Fibroblast of lung (primary cell): ENCODE measurements around the gene TNK1. TPM values are rescaled to one million over a fixed set of nuclear protein-coding genes. Genes with fewer than 3 reads are reported as not detected.

Experiments
- polyA plus RNA-seq, 2 donors: library from polyadenylated mRNA; depleted of rRNA in 1 of 2; stranded (reverse) in 1 of 2; unstranded in 1 of 2; fragments of >200 nt; gene quantifications; 2 replicates each; pipeline ENCODE4 v1.2.1, GENCODE V29; 2011 to 2012; ENCODE audit warnings: missing spikeins in 1 of 2
- total RNA-seq: library from RNA; depleted of rRNA; stranded (reverse); fragments of >200 nt; gene quantifications from 2 replicates; pipeline ENCODE4 v1.2.1, GENCODE V29; 2014

Gene TNK1
- total and polyA plus RNA-seq, 2 donors (not counting 1 experiment from before 2014, with no cell fraction given) = 0.15 to 0.66 TPM

Other genes with a start within 250 kb of the TNK1 start
Only the 30 nearest of the 38 such genes appear.
- gene DLG4, start 161.3 kb upstream of the TNK1 start, total RNA-seq = 12.6 and 22.0 TPM in 2 replicates
- 11.3 and 14.2 TPM in 2 replicates for gene DLG4, start 161.3 kb upstream of the TNK1 start, polyA plus RNA-seq
- gene ACADVL, start 161.2 kb upstream of the TNK1 start, total RNA-seq = 185 and 313 TPM in 2 replicates
- gene ACADVL, start 161.2 kb upstream of the TNK1 start, polyA plus RNA-seq = 129 and 143 TPM in 2 replicates
- 91.8 and 95.8 TPM in 2 replicates for gene DVL2, start 146.6 kb upstream of the TNK1 start, total RNA-seq
- gene DVL2, start 146.6 kb upstream of the TNK1 start, polyA plus RNA-seq = 8.1 and 8.6 TPM in 2 replicates
- 41.6 and 45.4 TPM in 2 replicates for gene PHF23, start 141.6 kb upstream of the TNK1 start, total RNA-seq
- 46.6 and 48.7 TPM in 2 replicates for gene PHF23, start 141.6 kb upstream of the TNK1 start, polyA plus RNA-seq
- gene GABARAP, start 138.6 kb upstream of the TNK1 start, total RNA-seq = 173 and 224 TPM in 2 replicates
- gene GABARAP, start 138.6 kb upstream of the TNK1 start, polyA plus RNA-seq = 978 and 1,154 TPM in 2 replicates
- gene CTDNEP1, start 129.4 kb upstream of the TNK1 start, total RNA-seq = 23.1 and 40.5 TPM in 2 replicates
- 134 and 149 TPM in 2 replicates for gene CTDNEP1, start 129.4 kb upstream of the TNK1 start, polyA plus RNA-seq
- 31.3 and 33.2 TPM in 2 replicates for gene ELP5, start 128.9 kb upstream of the TNK1 start, total RNA-seq
- gene ELP5, start 128.9 kb upstream of the TNK1 start, polyA plus RNA-seq = 22.6 and 52.2 TPM in 2 replicates
- gene CLDN7, start 118.6 kb upstream of the TNK1 start, total RNA-seq = 2.6 and 17.2 TPM in 2 replicates
- gene CLDN7, start 118.6 kb upstream of the TNK1 start, polyA plus RNA-seq = 1.0 and 2.3 TPM in 2 replicates
- under 0.01 TPM in 2 replicates for gene SLC2A4, start 99.4 kb upstream of the TNK1 start, total RNA-seq
- gene SLC2A4, start 99.4 kb upstream of the TNK1 start, polyA plus RNA-seq = 0.09 and 0.19 TPM in 2 replicates
- gene YBX2, start 86.5 kb upstream of the TNK1 start, total RNA-seq = under 0.01 TPM in 1 of 2 replicates, not detected in the other
- not detected in 2 replicates for gene YBX2, start 86.5 kb upstream of the TNK1 start, polyA plus RNA-seq
- 275 and 347 TPM in 2 replicates for gene EIF5A, start 73.5 kb upstream of the TNK1 start, total RNA-seq
- 752 and 1,278 TPM in 2 replicates for gene EIF5A, start 73.5 kb upstream of the TNK1 start, polyA plus RNA-seq
- gene GPS2, start 65.7 kb upstream of the TNK1 start, total RNA-seq = 30.6 and 38.5 TPM in 2 replicates
- gene GPS2, start 65.7 kb upstream of the TNK1 start, polyA plus RNA-seq = 55.3 and 65.6 TPM in 2 replicates
- gene NEURL4, start 51.8 kb upstream of the TNK1 start, total RNA-seq = 18.2 and 20.1 TPM in 2 replicates
- 6.0 and 8.3 TPM in 2 replicates for gene NEURL4, start 51.8 kb upstream of the TNK1 start, polyA plus RNA-seq
- gene ACAP1, start 44.6 kb upstream of the TNK1 start, total RNA-seq = 2.1 and 3.9 TPM in 2 replicates
- 0.06 and 0.40 TPM in 2 replicates for gene ACAP1, start 44.6 kb upstream of the TNK1 start, polyA plus RNA-seq
- 8.8 and 9.0 TPM in 2 replicates for gene KCTD11, start 28.9 kb upstream of the TNK1 start, total RNA-seq
- 8.4 and 11.9 TPM in 2 replicates for gene KCTD11, start 28.9 kb upstream of the TNK1 start, polyA plus RNA-seq
- not detected in 2 replicates for gene TMEM95, start 25.9 kb upstream of the TNK1 start, total RNA-seq
- not detected in 2 replicates for gene TMEM95, start 25.9 kb upstream of the TNK1 start, polyA plus RNA-seq
- gene PLSCR3, start 13.4 kb downstream of the TNK1 start, total RNA-seq = 18.7 and 25.4 TPM in 2 replicates
- gene PLSCR3, start 13.4 kb downstream of the TNK1 start, polyA plus RNA-seq = 39.1 and 42.1 TPM in 2 replicates
- 206 and 212 TPM in 2 replicates for gene TMEM256, start 23.0 kb downstream of the TNK1 start, total RNA-seq
- gene TMEM256, start 23.0 kb downstream of the TNK1 start, polyA plus RNA-seq = 59.1 and 78.7 TPM in 2 replicates
- gene NLGN2, start 26.8 kb downstream of the TNK1 start, total RNA-seq = 5.1 and 12.1 TPM in 2 replicates
- gene NLGN2, start 26.8 kb downstream of the TNK1 start, polyA plus RNA-seq = 7.3 and 10.0 TPM in 2 replicates
- not detected in 2 replicates for gene SPEM1, start 39.2 kb downstream of the TNK1 start, total RNA-seq
- not detected in 2 replicates for gene SPEM1, start 39.2 kb downstream of the TNK1 start, polyA plus RNA-seq
- not detected in 2 replicates for gene SPEM2, start 44.5 kb downstream of the TNK1 start, total RNA-seq
- not detected in 2 replicates for gene SPEM2, start 44.5 kb downstream of the TNK1 start, polyA plus RNA-seq
- gene SPEM3, start 47.8 kb downstream of the TNK1 start, total RNA-seq = not detected in 2 replicates
- not detected in 2 replicates for gene SPEM3, start 47.8 kb downstream of the TNK1 start, polyA plus RNA-seq
- gene TMEM102, start 54.3 kb downstream of the TNK1 start, total RNA-seq = 1.5 and 1.8 TPM in 2 replicates
- 0.52 and 0.58 TPM in 2 replicates for gene TMEM102, start 54.3 kb downstream of the TNK1 start, polyA plus RNA-seq
- 0.33 and 1.3 TPM in 2 replicates for gene FGF11, start 58.4 kb downstream of the TNK1 start, total RNA-seq
- gene FGF11, start 58.4 kb downstream of the TNK1 start, polyA plus RNA-seq = 0.43 and 0.87 TPM in 2 replicates
- 5.6 and 12.2 TPM in 2 replicates for gene CHRNB1, start 64.0 kb downstream of the TNK1 start, total RNA-seq
- 6.3 and 9.2 TPM in 2 replicates for gene CHRNB1, start 64.0 kb downstream of the TNK1 start, polyA plus RNA-seq
- gene ZBTB4, start 98.5 kb downstream of the TNK1 start, total RNA-seq = 16.4 and 29.9 TPM in 2 replicates
- 21.3 and 22.3 TPM in 2 replicates for gene ZBTB4, start 98.5 kb downstream of the TNK1 start, polyA plus RNA-seq
- gene SLC35G6, start 100.4 kb downstream of the TNK1 start, total RNA-seq = not detected in 2 replicates
- not detected in 2 replicates for gene SLC35G6, start 100.4 kb downstream of the TNK1 start, polyA plus RNA-seq
- gene POLR2A, start 103.3 kb downstream of the TNK1 start, total RNA-seq = 60.1 and 75.8 TPM in 2 replicates
- 6.8 and 7.1 TPM in 2 replicates for gene POLR2A, start 103.3 kb downstream of the TNK1 start, polyA plus RNA-seq
- gene TNFSF12, start 168.0 kb downstream of the TNK1 start, total RNA-seq = 5.1 and 9.6 TPM in 2 replicates
- gene TNFSF12, start 168.0 kb downstream of the TNK1 start, polyA plus RNA-seq = 34.4 and 35.9 TPM in 2 replicates
- gene TNFSF13, start 177.7 kb downstream of the TNK1 start, total RNA-seq = 1.5 and 2.0 TPM in 2 replicates
- 2.5 and 2.8 TPM in 2 replicates for gene TNFSF13, start 177.7 kb downstream of the TNK1 start, polyA plus RNA-seq